Neural crest cell (in vitro differentiated cells): ENCODE data around the gene DPCD. TPM values are rescaled to one million over a fixed set of nuclear protein-coding genes. Genes with fewer than 3 reads are reported as not detected.

ENCODE experiments used
- DNase-seq: peaks from one replicate; pipeline ENCODE4 v3.0.0; 2021; ENCODE audit warnings: low read depth, mixed read lengths, low spot score
- H3K27ac Mint-ChIP-seq: one replicate; pipeline ENCODE4 v1.8.0; 2021; ENCODE audit warnings: mild to moderate bottlenecking, mixed read lengths; ENCODE audit not compliant: unreplicated experiment
- H3K27me3 Mint-ChIP-seq: 2 replicates; pipeline ENCODE4 v1.8.0; 2021; ENCODE audit warnings: low read depth, mild to moderate bottlenecking, mixed read lengths
- H3K36me3 Mint-ChIP-seq: 2 replicates; pipeline ENCODE4 v1.8.0; 2021; ENCODE audit warnings: low read depth, mild to moderate bottlenecking, mixed read lengths
- H3K4me1 Mint-ChIP-seq: 2 replicates; pipeline ENCODE4 v1.8.0; 2021; ENCODE audit warnings: mixed read lengths
- H3K4me3 Mint-ChIP-seq: one replicate; pipeline ENCODE4 v1.8.0; 2021; ENCODE audit warnings: mild to moderate bottlenecking, mixed read lengths
- H3K9me3 Mint-ChIP-seq: 2 replicates; pipeline ENCODE4 v1.8.0; 2021; ENCODE audit warnings: mixed read lengths
- total RNA-seq: library from RNA; stranded (reverse); gene quantifications from 2 replicates; pipeline ENCODE4 v1.2.1, GENCODE V29; 2021
- TF ChIP-seq, protein P1 (sequence below): fragments of 200-600 bp; sonication (generic); conservative IDR thresholded peaks from 2 replicates; pipeline ENCODE4 v1.5.0; 2021; ENCODE audit warnings: antibody characterized with exemption, mild to moderate bottlenecking

Gene DPCD
- total RNA-seq, 1 donor from 2014 or later: 29.6 TPM

DNA sequence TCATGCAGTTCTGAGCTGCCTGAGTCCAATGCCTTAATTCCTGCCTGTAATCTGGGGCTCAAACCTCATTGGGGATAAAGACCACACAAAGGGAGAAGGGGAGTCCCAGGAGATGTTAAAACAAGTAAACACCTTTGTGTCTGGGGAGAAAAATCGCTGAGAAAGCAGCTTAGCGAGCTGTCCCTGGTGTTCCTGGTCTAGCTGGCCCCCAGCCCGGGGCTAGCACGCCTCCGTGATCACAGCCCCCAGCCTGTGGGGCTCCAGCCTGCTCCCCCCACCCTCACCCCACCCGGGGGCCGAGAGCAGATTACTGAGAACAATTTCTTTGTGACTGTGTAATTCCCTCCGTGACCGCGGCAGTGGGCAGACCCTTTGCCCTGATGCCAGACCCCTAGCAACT lies 24.8 kb downstream of the DPCD start:
- H3K4me1 Mint-ChIP-seq: peaks cover 22% of the 10 kb centered on the region
- peaks cover 9% of the 10 kb centered on the region for H3K27me3 Mint-ChIP-seq
- DNase-seq: no peak
- no peaks in the 10 kb centered on the region for H3K9me3 Mint-ChIP-seq
- H3K4me3 Mint-ChIP-seq: no peak overlapping the region
- no peaks in the 10 kb centered on the region for H3K36me3 Mint-ChIP-seq
- TF ChIP-seq, protein P1, sequence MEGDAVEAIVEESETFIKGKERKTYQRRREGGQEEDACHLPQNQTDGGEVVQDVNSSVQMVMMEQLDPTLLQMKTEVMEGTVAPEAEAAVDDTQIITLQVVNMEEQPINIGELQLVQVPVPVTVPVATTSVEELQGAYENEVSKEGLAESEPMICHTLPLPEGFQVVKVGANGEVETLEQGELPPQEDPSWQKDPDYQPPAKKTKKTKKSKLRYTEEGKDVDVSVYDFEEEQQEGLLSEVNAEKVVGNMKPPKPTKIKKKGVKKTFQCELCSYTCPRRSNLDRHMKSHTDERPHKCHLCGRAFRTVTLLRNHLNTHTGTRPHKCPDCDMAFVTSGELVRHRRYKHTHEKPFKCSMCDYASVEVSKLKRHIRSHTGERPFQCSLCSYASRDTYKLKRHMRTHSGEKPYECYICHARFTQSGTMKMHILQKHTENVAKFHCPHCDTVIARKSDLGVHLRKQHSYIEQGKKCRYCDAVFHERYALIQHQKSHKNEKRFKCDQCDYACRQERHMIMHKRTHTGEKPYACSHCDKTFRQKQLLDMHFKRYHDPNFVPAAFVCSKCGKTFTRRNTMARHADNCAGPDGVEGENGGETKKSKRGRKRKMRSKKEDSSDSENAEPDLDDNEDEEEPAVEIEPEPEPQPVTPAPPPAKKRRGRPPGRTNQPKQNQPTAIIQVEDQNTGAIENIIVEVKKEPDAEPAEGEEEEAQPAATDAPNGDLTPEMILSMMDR: no peak
- no peak overlapping the region for H3K27ac Mint-ChIP-seq

DNA sequence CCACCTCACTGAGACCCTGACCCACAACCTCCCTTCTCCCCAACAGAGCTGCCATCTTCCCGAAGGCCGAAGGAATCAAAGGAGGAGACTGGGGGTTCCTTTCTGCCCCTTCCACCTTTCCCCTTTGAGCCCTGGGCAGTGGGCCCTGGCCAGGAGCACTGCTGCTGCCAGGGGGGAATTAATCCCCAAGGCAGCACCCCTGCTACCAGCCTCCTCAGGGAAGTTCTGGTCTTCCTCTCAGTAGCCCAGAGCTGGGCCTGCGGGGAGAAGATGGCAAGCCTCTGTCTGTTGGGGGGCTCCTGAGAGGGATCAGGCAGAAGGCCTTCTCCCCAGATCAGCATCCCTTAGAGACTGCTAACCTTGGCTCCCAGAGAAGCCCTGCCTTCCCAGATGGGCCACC lies 25.5 kb downstream of the DPCD start:
- Mint-ChIP-seq H3K4me3 (no peak overlapping the region), H3K36me3 (no peaks in the 10 kb centered on the region), H3K4me1 (peaks cover 22% of the 10 kb centered on the region), H3K9me3 (no peaks in the 10 kb centered on the region), H3K27ac (no peak overlapping the region), H3K27me3 (peaks cover 9% of the 10 kb centered on the region)
- TF ChIP-seq, protein P1: no peak
- DNase-seq: no peak

DNA sequence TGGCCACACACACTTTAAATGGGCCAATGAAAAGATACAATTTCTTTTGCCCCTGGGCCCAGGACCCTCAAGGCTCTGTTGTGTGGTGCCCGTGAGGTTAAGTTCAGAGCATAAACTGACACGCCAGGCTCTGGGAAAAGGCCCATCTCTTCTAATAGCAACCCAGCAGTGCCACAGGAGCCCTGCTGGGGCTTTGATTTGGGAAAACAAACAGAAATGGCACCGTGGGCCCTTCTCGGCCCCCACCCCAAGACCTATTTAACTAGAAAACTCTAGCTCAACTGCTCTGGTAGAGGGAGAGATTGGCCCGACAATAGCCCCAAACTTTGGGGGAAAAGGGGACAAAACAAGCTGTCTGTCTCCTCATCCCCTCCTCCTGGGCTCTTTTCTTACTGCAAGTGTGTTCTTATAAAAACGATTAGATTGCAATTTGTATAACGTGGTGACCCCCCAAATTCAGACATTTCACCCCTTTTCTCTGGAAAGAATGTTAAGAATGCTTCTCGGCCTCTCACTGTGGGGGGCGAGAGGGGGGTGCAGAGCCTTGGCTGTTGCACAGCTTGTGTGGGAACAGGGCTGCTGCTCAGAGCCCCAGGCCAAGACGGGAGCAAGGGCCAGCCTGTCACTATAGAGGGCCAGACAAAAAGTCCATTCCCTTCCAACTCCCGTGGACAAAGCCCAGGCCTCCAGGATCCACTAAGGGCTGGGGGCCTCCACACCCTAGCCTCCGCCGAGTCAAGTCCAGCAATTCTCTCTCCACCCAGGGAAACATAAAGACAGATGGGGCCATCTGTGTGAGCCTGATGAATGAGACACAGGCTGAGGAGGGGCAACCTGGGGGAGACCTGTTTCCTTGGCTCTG lies 26.8 kb downstream of the DPCD start:
- Mint-ChIP-seq H3K27ac (no peak overlapping the region), H3K4me3 (no peak overlapping the region), H3K4me1 (peaks cover 22% of the 10 kb centered on the region), H3K9me3 (no peaks in the 10 kb centered on the region), H3K27me3 (peaks cover 10% of the 10 kb centered on the region), H3K36me3 (no peaks in the 10 kb centered on the region)
- DNase-seq: no peak
- TF ChIP-seq, protein P1: no peak

DNA sequence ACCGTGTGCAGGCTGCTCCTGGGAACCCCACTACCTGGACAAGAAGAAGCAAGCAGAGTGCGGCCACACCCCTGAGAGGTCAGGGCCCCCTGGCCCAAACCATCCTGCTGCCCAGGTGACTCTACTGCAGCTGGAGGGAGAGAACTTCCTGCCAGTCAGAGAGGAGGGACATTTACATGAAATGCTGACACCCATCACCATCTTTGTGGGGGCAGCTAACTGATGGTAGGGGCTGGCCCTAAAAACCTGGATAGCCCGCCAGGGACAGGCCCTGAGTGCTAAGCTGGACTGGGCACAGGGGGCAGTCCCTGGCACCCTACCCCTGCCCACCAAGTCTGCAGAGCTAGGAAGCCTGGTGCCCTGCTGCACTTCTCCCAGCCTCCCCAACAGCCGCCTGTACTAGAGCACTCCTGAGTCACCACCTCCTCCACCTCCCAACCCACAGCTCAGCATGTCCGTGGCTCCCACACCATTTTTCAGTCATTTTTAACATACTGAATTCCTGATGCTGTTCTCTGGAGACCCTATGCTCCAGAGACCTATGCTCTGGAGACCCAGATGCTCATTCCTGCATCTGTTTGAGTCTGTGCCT lies 27.5 kb downstream of the DPCD start:
- DNase-seq: no peak
- Mint-ChIP-seq H3K27me3 (peaks cover 12% of the 10 kb centered on the region), H3K9me3 (no peaks in the 10 kb centered on the region), H3K36me3 (no peaks in the 10 kb centered on the region), H3K4me3 (no peak overlapping the region), H3K27ac (peak overlapping the region; percentile 86), H3K4me1 (peaks cover 22% of the 10 kb centered on the region)
- TF ChIP-seq, protein P1: no peak

DNA sequence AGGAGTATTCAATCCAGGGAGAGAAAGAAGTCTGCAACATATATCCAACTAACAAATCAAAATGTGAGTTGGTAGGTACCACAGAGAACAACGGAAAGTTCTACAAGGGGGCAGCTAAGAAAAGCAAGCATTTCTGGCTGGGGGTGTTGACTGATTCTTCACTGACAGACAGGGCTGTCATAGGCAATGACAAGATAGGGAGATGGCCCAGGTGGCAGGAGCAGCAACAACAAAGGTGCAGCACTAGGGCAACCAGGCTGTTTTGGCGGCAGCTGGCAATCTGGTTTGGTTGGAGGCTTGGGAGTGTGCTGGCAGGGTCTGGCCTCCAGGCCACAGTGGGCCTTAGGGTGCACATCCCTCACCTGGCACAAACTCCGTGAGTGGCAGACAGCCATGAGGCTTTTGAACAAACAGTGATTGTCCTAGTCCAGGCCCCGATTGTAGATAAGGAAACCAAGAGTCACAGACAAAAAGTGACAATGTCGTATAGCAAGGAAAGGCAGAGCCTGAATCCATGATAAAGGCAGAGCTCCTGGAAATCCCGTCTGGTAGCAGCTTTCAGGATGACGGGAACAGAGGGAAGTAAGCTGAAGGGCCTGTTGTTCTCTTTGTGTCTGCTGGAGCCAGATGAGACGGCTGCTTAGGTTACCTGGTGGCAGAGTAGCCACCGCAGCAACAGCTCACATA lies 28.4 kb downstream of the DPCD start:
- Mint-ChIP-seq H3K4me3 (no peak overlapping the region), H3K27ac (no peak overlapping the region), H3K36me3 (no peaks in the 10 kb centered on the region), H3K9me3 (no peaks in the 10 kb centered on the region), H3K27me3 (peaks cover 12% of the 10 kb centered on the region), H3K4me1 (peaks cover 22% of the 10 kb centered on the region)
- TF ChIP-seq, protein P1: no peak
- DNase-seq: no peak
